ENCODE data around the gene ZNF469.

ZNF469 gene

GRCh38 chr16:88413631-88414030, 30.9 kb downstream of the ZNF469 start:
- DNase-seq, result no peak

GRCh38 chr16:88414521-88415380, 32.0 kb downstream of the ZNF469 start:
- DNase-seq, result no peak

- no peak for DNase-seq
Observed at GRCh38 chr16:88415381-88415705, 32.6 kb downstream of the ZNF469 start.

DNA sequence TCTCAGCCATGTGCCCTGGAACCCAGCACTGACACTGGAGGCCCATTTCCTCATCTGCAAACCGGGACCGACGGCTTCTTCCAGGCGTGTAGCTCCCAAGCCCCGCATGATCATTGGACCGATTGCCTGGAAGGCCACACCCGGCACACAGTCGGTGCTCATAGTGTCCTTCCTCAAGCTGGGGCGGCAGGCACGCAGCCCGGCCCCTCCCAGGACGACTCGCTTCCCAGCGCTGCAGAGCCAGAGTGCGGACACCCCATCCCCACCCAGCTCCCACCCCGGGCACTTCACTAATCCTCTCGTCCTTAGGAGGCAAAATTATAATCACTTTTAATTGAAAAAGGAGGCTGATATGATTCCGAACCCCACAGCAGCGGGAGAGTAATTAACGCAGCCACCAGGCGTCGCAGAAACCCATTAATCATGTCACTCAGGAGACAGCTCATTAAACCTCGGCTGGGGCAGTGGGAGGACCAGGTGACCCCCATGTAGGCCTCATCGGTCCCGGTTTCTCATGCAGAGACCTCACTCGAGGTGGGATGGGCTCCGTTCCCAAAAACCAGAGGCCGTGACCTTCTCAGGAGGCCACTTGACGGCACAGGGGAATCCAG, 33.1 kb downstream of the ZNF469 start:
- DNase-seq, result no peak

GRCh38 chr16:88416686-88417085, 33.9 kb downstream of the ZNF469 start:
- no peak for DNase-seq

GRCh38 chr16:88417684-88418476, 35.1 kb downstream of the ZNF469 start:
- DNase-seq, result no peak

GRCh38 chr16:88418869-88419268, 36.1 kb downstream of the ZNF469 start:
- DNase-seq, result no peak

DNA sequence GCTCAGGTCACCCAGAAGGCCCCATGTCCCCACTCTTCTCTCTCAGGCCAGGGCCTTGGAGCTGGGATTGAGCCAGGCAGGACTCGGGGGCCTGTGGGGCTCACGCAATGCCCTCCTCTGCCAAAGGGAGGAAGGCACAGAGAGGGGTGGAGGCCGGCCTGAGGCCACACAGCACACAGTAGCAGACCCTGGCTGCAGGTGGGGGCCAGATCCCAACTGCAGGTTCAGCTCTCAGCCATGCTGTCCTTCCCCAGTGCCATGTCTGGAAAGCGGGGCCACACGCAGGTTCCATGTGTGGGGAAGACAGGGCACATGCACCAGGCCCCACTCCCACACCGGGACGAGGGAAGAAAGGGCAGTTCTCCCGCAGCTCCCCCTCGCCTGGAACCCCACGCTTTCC, 37.0 kb downstream of the ZNF469 start:
- DNase-seq, result no peak

GRCh38 chr16:88420496-88420895, 37.7 kb downstream of the ZNF469 start:
- DNase-seq, result no peak

GRCh38 chr16:88421301-88421700, 38.5 kb downstream of the ZNF469 start:
- DNase-seq, result no peak

GRCh38 chr16:88421871-88422433, 39.2 kb downstream of the ZNF469 start:
- no peak for DNase-seq

- DNase-seq, result no peak
Observed at GRCh38 chr16:88422733-88423447, 40.1 kb downstream of the ZNF469 start.

DNA sequence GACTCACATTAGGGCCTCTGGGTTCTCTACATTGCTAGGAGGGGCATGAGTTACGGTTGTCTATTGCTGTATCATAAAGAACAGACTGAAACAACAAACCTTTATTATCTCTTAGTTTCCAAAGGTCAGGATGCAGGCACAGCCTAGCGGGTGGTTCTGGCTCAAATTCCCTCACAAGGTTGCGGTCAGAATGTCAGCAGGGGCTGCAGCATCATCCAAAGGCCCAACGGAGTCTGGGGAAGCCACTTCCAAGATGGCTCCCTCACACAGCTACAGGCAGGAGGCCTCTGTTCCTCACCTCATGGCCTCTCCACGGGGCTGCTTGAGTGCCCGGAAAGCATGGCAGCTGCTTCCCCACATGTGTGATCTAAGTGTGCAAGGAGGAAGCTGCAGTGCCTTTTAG, 40.7 kb downstream of the ZNF469 start:
- no peak for DNase-seq

GRCh38 chr16:88424587-88425235, 42.0 kb downstream of the ZNF469 start:
- no peak for DNase-seq

- no peak for DNase-seq
Observed at GRCh38 chr16:88426018-88426417, 43.3 kb downstream of the ZNF469 start.

DNA sequence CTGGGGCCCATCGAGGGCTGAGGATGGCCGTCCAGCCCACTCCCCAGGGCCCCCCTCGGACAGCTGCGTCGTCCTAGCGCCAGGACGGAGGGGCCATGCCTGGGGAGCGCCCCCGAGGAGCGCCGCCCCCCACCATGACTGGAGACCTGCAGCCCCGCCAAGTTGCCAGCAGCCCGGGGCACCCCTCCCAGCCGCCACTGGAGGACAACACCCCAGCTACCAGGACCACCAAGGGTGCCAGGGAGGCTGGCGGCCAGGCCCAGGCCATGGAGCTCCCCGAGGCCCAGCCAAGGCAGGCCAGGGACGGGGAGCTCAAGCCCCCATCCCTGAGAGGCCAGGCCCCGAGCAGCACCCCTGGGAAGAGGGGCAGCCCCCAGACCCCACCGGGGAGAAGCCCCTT, 44.6 kb downstream of the ZNF469 start:
- DNase-seq, result no peak

DNA sequence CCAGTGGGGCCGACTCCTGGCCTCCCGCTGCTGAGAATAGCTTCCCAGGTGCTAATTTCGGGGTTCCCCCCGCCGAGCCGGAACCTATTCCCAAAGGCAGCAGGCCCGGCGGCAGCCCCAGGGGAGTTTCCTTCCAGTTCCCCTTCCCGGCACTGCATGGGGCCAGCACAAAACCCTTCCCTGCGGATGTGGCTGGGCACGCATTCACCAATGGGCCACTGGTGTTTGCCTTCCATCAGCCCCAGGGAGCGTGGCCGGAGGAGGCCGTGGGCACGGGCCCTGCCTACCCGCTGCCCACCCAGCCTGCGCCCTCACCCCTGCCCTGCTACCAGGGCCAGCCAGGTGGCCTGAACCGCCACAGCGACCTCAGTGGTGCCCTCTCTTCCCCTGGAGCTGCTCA, 45.4 kb downstream of the ZNF469 start:
- no peak for DNase-seq

- no peak for DNase-seq
Observed at GRCh38 chr16:88428616-88429386, 46.0 kb downstream of the ZNF469 start.

DNA sequence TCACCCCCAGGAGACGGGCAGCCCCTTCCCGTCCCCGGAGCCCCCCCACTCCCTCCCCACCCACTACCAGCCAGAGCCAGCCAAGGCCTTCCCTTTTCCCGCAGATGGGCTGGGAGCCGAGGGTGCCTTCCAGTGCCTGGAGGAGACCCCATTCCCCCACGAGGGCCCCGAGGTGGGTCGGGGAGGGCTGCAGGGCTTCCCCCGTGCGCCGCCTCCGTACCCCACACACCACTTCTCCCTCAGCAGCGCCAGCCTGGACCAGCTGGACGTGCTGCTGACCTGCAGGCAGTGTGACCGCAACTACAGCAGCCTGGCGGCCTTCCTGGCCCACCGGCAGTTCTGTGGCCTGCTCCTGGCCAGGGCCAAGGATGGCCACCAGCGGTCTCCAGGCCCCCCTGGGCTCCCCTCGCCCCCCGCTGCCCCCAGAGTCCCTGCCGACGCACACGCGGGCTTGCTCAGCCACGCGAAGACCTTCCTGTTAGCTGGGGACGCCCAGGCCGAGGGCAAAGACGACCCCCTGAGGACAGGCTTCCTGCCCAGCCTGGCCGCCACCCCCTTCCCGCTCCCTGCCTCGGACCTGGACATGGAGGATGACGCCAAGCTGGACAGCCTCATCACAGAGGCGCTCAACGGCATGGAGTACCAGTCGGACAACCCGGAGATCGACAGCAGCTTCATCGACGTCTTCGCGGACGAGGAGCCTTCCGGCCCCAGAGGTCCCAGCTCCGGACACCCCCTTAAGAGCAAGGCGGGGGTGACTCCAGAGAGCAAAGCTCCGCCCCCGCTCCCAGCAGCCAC, 46.8 kb downstream of the ZNF469 start:
- DNase-seq, result no peak

GRCh38 chr16:88430185-88430523, 47.4 kb downstream of the ZNF469 start:
- DNase-seq, result no peak

Measured in activated CD4-positive, alpha-beta T cell treated with anti-CD3 and anti-CD28 coated beads for 1 hour (primary cell).